Karpas-422 (cell line): ENCODE results near the gene SLC35G3. TPM values are rescaled to one million over a fixed set of nuclear protein-coding genes. Genes with fewer than 3 reads are reported as not detected.

Experiments used
- DNase-seq: peaks from one replicate; pipeline ENCODE4 v3.0.0-alpha.2; 2015
- H2AFZ ChIP-seq: fragments of 200-600 bp; sonication (generic); 2 replicates; pipeline ENCODE4 v1.6.1; 2014; ENCODE audit warnings: antibody characterized with exemption, low read length, mixed read lengths
- H3K27ac ChIP-seq: fragments of 200-600 bp; sonication (generic); 2 replicates; pipeline ENCODE4 v1.5.1; 2014; ENCODE audit warnings: mild to moderate bottlenecking, low read length, moderate library complexity
- H3K27me3 ChIP-seq: fragments of 200-600 bp; sonication (generic); 2 replicates; pipeline ENCODE4 v1.6.1; 2014; ENCODE audit warnings: low read length, mixed read lengths
- H3K36me3 ChIP-seq: fragments of 200-600 bp; sonication (generic); 2 replicates; pipeline ENCODE4 v1.6.1; 2014; ENCODE audit warnings: low read length, mixed read lengths; ENCODE audit not compliant: insufficient read depth
- H3K4me1 ChIP-seq: fragments of 200-600 bp; sonication (generic); 2 replicates; pipeline ENCODE4 v1.6.1; 2014; ENCODE audit warnings: mild to moderate bottlenecking, low read length, mixed read lengths
- H3K4me2 ChIP-seq: fragments of 200-600 bp; sonication (generic); 2 replicates; pipeline ENCODE4 v1.6.1; 2014; ENCODE audit warnings: low read length, low read depth, mild to moderate bottlenecking; ENCODE audit not compliant: poor library complexity, severe bottlenecking
- H3K4me3 ChIP-seq: fragments of 200-600 bp; sonication (generic); 2 replicates; pipeline ENCODE4 v1.5.1; 2014; ENCODE audit warnings: mild to moderate bottlenecking, antibody characterized with exemption, low read length, mixed read lengths
- H3K79me2 ChIP-seq: fragments of 200-600 bp; sonication (generic); 2 replicates; pipeline ENCODE4 v1.6.1; 2014; ENCODE audit warnings: mild to moderate bottlenecking, low read length, mixed read lengths
- H3K9ac ChIP-seq: fragments of 200-600 bp; sonication (generic); 2 replicates; pipeline ENCODE4 v1.6.0; 2014; ENCODE audit warnings: low read length
- H3K9me2 ChIP-seq: fragments of 200-600 bp; sonication (generic), shearing (Covaris generic); replicated peaks from 2 replicates; pipeline ENCODE4 v1.6.0; 2014; ENCODE audit warnings: mild to moderate bottlenecking, low read length, moderate library complexity; ENCODE audit not compliant: insufficient read depth
- H3K9me3 ChIP-seq: fragments of 300-700, 200-600 bp; sonication (generic); 2 replicates; pipeline ENCODE4 v1.6.1; 2014; ENCODE audit warnings: low read length, mixed read lengths
- H4K20me1 ChIP-seq: fragments of 200-600 bp; sonication (generic); 2 replicates; pipeline ENCODE4 v1.6.1; 2014; ENCODE audit warnings: mild to moderate bottlenecking, antibody characterized with exemption, low read length, low read depth; ENCODE audit not compliant: insufficient read depth
- total RNA-seq: library from RNA; depleted of rRNA; stranded (reverse); fragments of >200 nt; shearing (Covaris generic); gene quantifications from 2 replicates; pipeline ENCODE4 v1.2.3, GENCODE V29; 2014; ENCODE audit warnings: low replicate concordance

Gene SLC35G3
- total RNA-seq, 1 experiment from 2014 or later, result not detected

DNA sequence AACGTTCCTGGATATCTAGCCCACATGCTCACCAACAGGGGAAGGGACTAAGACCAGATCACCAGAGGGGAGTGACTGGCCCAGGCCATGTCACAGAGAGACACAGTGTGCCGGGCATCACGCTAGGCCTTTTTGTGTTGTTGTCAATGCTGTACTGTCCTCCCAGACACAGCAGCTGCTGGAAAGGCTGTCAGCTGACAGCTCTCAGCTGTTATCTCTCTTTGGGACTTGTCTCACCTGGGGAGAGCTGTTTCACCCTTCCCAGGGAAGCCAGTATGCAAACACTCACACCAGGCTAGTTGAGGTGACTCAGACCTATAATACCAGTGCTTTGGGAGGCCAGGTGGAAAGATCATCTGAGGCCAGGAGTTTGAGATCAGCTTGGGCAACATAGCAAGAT lies 27.1 kb downstream of the SLC35G3 start:
- Histone ChIP-seq H2AFZ (no peak overlapping the region), H3K9me3 (no peaks in the 10 kb centered on the region), H3K4me3 (no peak overlapping the region), H3K9ac (no peak overlapping the region), H3K4me1 (no peaks in the 10 kb centered on the region), H3K9me2 (no peaks in the 10 kb centered on the region), H3K79me2 (no peaks in the 10 kb centered on the region), H3K4me2 (no peak overlapping the region), H3K36me3 (no peaks in the 10 kb centered on the region), H3K27me3 (no peaks in the 10 kb centered on the region), H3K27ac (no peak overlapping the region), H4K20me1 (no peaks in the 10 kb centered on the region)
- DNase-seq, result no peak

- DNase-seq, result no peak
Observed at GRCh38 chr17:35166526-35166925, 27.7 kb downstream of the SLC35G3 start.

GRCh38 chr17:35164716-35165115 lies 29.5 kb downstream of the SLC35G3 start:
- no peaks in the 10 kb centered on the region for H3K9me3 ChIP-seq
- DNase-seq, result no peak
- no peaks in the 10 kb centered on the region for H4K20me1 ChIP-seq
- no peaks in the 10 kb centered on the region for H3K9me2 ChIP-seq
- no peaks in the 10 kb centered on the region for H3K36me3 ChIP-seq
- no peak overlapping the region for H2AFZ ChIP-seq
- no peak overlapping the region for H3K9ac ChIP-seq
- H3K79me2 ChIP-seq, result no peaks in the 10 kb centered on the region
- no peak overlapping the region for H3K27ac ChIP-seq
- no peak overlapping the region for H3K4me2 ChIP-seq
- H3K4me1 ChIP-seq, result no peaks in the 10 kb centered on the region
- H3K27me3 ChIP-seq, result no peaks in the 10 kb centered on the region
- no peak overlapping the region for H3K4me3 ChIP-seq

More at GRCh38 chr17:35166526-35166925, 27.7 kb downstream of the SLC35G3 start:
- Histone ChIP-seq H4K20me1 (no peaks in the 10 kb centered on the region), H3K79me2 (no peaks in the 10 kb centered on the region), H2AFZ (no peak overlapping the region), H3K9ac (no peak overlapping the region), H3K4me2 (no peak overlapping the region), H3K4me1 (no peaks in the 10 kb centered on the region), H3K27ac (no peak overlapping the region), H3K27me3 (no peaks in the 10 kb centered on the region), H3K4me3 (no peak overlapping the region), H3K9me2 (no peaks in the 10 kb centered on the region), H3K36me3 (no peaks in the 10 kb centered on the region), H3K9me3 (no peaks in the 10 kb centered on the region)

DNA sequence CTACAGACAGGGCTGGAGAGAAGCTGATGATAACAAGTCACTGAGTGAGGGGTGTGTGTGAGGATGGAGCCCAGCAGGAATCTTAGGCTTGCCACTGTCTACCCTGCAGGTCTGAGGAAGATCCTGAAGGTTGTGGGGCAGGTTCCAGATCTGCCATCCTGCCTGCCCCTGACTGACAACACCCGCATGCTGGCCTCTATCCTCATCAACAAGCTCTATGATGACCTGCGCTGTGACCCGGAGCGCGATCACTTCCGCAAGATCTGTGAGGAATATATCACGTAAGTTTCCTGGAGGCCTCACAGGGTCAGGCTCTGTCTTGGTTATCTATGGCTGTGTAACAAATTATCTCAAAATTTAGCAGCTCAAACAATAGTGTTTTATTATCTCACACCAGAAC lies 30.3 kb downstream of the SLC35G3 start:
- H2AFZ ChIP-seq, result no peak overlapping the region
- H3K27ac ChIP-seq, result no peak overlapping the region
- H3K9me2 ChIP-seq, result no peaks in the 10 kb centered on the region
- H3K36me3 ChIP-seq, result no peaks in the 10 kb centered on the region
- H3K79me2 ChIP-seq, result no peaks in the 10 kb centered on the region
- no peaks in the 10 kb centered on the region for H3K9me3 ChIP-seq
- H4K20me1 ChIP-seq, result no peaks in the 10 kb centered on the region
- H3K27me3 ChIP-seq, result no peaks in the 10 kb centered on the region
- DNase-seq, result no peak
- no peak overlapping the region for H3K4me2 ChIP-seq
- no peaks in the 10 kb centered on the region for H3K4me1 ChIP-seq
- no peak overlapping the region for H3K9ac ChIP-seq
- H3K4me3 ChIP-seq, result no peak overlapping the region

DNA sequence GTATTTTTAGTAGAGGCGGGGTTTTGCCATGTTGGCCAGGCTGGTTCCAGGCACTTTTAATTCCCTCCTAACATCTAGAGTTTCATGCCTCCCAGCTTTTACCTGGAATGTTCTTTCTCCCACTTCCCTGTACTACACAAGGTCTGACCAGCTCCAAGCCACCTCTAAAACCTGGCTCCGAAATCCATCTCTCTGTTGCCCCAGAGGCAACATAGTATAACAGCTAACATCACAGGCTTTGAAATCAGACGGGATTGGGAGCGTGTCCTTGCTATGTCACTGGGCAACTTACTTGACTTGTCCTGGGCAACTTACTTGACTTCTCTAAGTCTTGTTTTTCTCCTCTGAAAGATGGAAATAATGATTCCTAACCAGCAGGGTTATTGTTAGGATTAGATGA lies 31.4 kb downstream of the SLC35G3 start:
- no peak for DNase-seq
- no peak overlapping the region for H2AFZ ChIP-seq
- no peaks in the 10 kb centered on the region for H3K9me3 ChIP-seq
- no peak overlapping the region for H3K27ac ChIP-seq
- H3K4me1 ChIP-seq, result no peaks in the 10 kb centered on the region
- H3K4me2 ChIP-seq, result no peak overlapping the region
- H3K9me2 ChIP-seq, result no peaks in the 10 kb centered on the region
- no peaks in the 10 kb centered on the region for H3K79me2 ChIP-seq
- no peaks in the 10 kb centered on the region for H3K36me3 ChIP-seq
- H3K27me3 ChIP-seq, result no peaks in the 10 kb centered on the region
- no peaks in the 10 kb centered on the region for H4K20me1 ChIP-seq
- H3K9ac ChIP-seq, result no peak overlapping the region
- no peak overlapping the region for H3K4me3 ChIP-seq

- Histone ChIP-seq H3K9ac (no peak overlapping the region), H3K9me2 (no peaks in the 10 kb centered on the region), H3K4me1 (no peaks in the 10 kb centered on the region), H3K27me3 (no peaks in the 10 kb centered on the region), H4K20me1 (no peaks in the 10 kb centered on the region), H3K79me2 (no peaks in the 10 kb centered on the region), H3K36me3 (no peaks in the 10 kb centered on the region), H3K4me3 (no peak overlapping the region), H3K4me2 (no peak overlapping the region), H3K9me3 (no peaks in the 10 kb centered on the region), H2AFZ (no peak overlapping the region), H3K27ac (no peak overlapping the region)
- DNase-seq, result no peak
Observed at GRCh38 chr17:35161281-35161761, 32.9 kb downstream of the SLC35G3 start.

DNA sequence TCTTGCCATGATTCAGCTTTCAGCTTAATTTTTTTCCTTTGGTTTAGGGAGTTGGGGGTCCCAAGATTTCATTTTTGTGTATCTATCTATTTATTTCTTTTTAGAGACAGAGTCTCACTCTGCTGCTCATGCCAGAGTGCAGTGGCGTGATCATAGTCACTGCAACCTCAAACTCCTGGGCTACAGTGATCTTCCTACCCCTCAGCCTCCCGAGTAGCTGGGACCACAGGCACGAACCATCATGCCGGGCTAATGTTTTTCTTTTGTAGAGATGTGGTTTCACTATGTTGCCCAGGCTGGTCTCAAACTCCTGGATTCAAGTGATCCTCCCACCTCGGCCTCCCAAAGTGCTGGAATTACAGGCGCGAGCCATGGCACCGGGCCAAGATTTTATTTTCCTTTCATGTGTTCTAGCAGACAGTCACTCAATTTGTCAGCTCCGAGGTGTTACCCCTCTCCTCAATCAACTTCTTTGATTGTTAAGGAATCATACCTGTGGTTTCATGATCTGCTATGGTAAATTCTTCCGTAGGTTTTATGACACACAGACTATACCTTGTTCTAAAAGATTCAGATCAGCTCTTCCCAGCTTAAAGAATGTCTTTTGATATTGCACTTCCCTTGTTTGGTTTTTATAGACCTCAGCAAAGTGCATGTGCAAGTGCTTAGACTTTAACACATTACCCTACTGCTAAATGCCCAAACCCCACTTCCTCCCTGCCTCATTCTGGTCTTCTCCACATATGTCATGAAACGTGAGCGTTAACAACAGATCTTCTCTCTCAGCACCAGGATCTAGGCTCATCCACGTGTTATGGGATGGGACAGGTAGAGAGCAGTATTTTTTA lies 33.6 kb downstream of the SLC35G3 start:
- H3K9me2 ChIP-seq, result no peaks in the 10 kb centered on the region
- no peaks in the 10 kb centered on the region for H3K9me3 ChIP-seq
- H3K36me3 ChIP-seq, result no peaks in the 10 kb centered on the region
- H3K27ac ChIP-seq, result no peak overlapping the region
- no peak overlapping the region for H3K4me2 ChIP-seq
- no peak overlapping the region for H3K9ac ChIP-seq
- DNase-seq, result no peak
- no peaks in the 10 kb centered on the region for H4K20me1 ChIP-seq
- no peaks in the 10 kb centered on the region for H3K79me2 ChIP-seq
- no peak overlapping the region for H2AFZ ChIP-seq
- H3K4me3 ChIP-seq, result no peak overlapping the region
- no peaks in the 10 kb centered on the region for H3K27me3 ChIP-seq
- no peaks in the 10 kb centered on the region for H3K4me1 ChIP-seq

DNA sequence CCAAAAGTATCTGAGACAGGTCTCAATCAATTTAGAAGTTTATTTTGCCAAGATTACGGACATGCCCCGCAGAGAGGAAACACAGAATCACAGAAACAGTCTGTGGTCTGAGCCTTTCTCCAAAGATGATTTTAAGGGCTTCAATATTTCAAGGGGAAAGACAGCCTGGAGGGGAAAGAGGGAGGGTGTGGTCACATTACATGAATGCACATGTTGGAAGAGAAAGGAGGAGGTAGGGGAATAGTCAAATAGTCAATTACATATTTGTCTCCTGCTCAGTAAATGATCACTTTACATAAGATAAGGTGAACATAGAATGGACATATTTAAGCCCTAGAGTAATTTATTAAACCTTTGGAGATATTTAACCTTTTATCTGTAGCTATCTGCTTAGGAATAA lies 34.3 kb downstream of the SLC35G3 start:
- Histone ChIP-seq H3K9ac (no peak overlapping the region), H3K79me2 (no peaks in the 10 kb centered on the region), H3K36me3 (no peaks in the 10 kb centered on the region), H3K4me1 (no peaks in the 10 kb centered on the region), H3K27ac (no peak overlapping the region), H3K9me2 (no peaks in the 10 kb centered on the region), H2AFZ (no peak overlapping the region), H3K4me3 (no peak overlapping the region), H3K4me2 (no peak overlapping the region), H3K27me3 (no peaks in the 10 kb centered on the region), H3K9me3 (no peaks in the 10 kb centered on the region), H4K20me1 (no peaks in the 10 kb centered on the region)
- DNase-seq, result no peak
